GM12878 (cell line): ENCODE measurements around the gene TRPC3. TPM values are rescaled to one million over a fixed set of nuclear protein-coding genes. Genes with fewer than 3 reads are reported as not detected.

Source experiments
- ATAC-seq: fragments of 200-7000 bp; cut with Tn5 transposase; 3 replicates; pipeline ENCODE4 v1.9.1; 2020; ENCODE audit warnings: mild to moderate bottlenecking, moderate library complexity
- BruUV-seq: library from RNA; stranded (reverse); fragments of 400-500 nt; replicated peaks from 2 replicates; lab custom pipeline; 2021; lab: Mats Ljungman, UMichigan
- CTCF ChIA-PET: fragments of 300-600 bp; sonication (Branson Sonifier 250); formaldehyde crosslinking; extraction: SDS; loops from one replicate; lab custom pipeline; 2021; ENCODE audit warnings: inconsistent platforms; lab: Yijun Ruan, JAX
- POLR2A ChIA-PET: fragments of 350-600 bp; formaldehyde crosslinking; extraction: SDS; loops from one replicate; lab custom pipeline; 2021; ENCODE audit warnings: inconsistent platforms; lab: Charles Lee
- RAD21 ChIA-PET: fragments of 300-600 bp; sonication (Branson Sonifier 250); formaldehyde crosslinking; loops from one replicate; lab custom pipeline; 2023; ENCODE audit warnings: antibody characterized with exemption; ENCODE audit not compliant: unreplicated experiment; lab: Charles Lee
- SMC1A ChIA-PET: fragments of 300-600 bp; sonication (Branson Sonifier 250); formaldehyde crosslinking; loops from one replicate; lab custom pipeline; 2023; ENCODE audit not compliant: unreplicated experiment, uncharacterized antibody; lab: Charles Lee
- DNase-seq: peaks from one replicate; pipeline ENCODE4 v3.0.0-alpha.2; 2011; ENCODE audit warnings: low read depth, low spot score
- FAIRE-seq: peaks from 3 replicates; lab custom pipeline; 2011; peaks lifted over from hg19 to GRCh38; lab: Jason Lieb, UNC
- H2AFZ ChIP-seq: 2 replicates; pipeline ENCODE4 v1.6.0; 2011; ENCODE audit warnings: low read depth, low read length, control low read depth; ENCODE audit not compliant: control insufficient read depth
- H3K27ac ChIP-seq: 2 replicates; pipeline ENCODE4 v1.5.1; 2011; ENCODE audit warnings: control low read depth; ENCODE audit not compliant: control insufficient read depth, insufficient read depth
- H3K27me3 ChIP-seq, 2 experiments: replicated peaks in 1 of 2; 2 replicates each; pipeline versions ENCODE4 v1.6.0 to v1.6.1; 2011; ENCODE audit warnings: low read length in 1 of 2; ENCODE audit not compliant: control insufficient read depth in 2 of 2, insufficient read depth in 2 of 2
- H3K36me3 ChIP-seq, 2 experiments: 2 replicates each; pipeline ENCODE4 v1.5.1; 2011; ENCODE audit warnings: low read length in 1 of 2; ENCODE audit not compliant: control insufficient read depth in 2 of 2, insufficient read depth in 2 of 2
- H3K4me1 ChIP-seq: 2 replicates; pipeline ENCODE4 v1.6.1; 2011; ENCODE audit warnings: mild to moderate bottlenecking, low read length, moderate library complexity, mixed read lengths; ENCODE audit not compliant: control insufficient read depth, insufficient read depth
- H3K4me2 ChIP-seq: 2 replicates; pipeline ENCODE4 v1.6.0; 2011; ENCODE audit warnings: control low read depth; ENCODE audit not compliant: control insufficient read depth, insufficient read depth
- H3K4me3 ChIP-seq: fragments of 200-600 bp; sonication (generic); 2 replicates; pipeline ENCODE4 v1.5.1; 2016
- H3K79me2 ChIP-seq: 2 replicates; pipeline ENCODE4 v1.6.0; 2011; ENCODE audit warnings: low read length; ENCODE audit not compliant: control insufficient read depth, insufficient read depth
- H3K9ac ChIP-seq: 2 replicates; pipeline ENCODE4 v1.8.0; 2011; ENCODE audit warnings: low read length, control low read depth, mixed read lengths; ENCODE audit not compliant: control insufficient read depth, insufficient read depth
- H3K9me3 ChIP-seq: replicated peaks from 3 replicates; pipeline ENCODE4 v1.5.1; 2011; ENCODE audit warnings: mild to moderate bottlenecking, low read length; ENCODE audit not compliant: control insufficient read depth, insufficient read depth
- H4K20me1 ChIP-seq: 2 replicates; pipeline ENCODE4 v1.6.0; 2011; ENCODE audit not compliant: control insufficient read depth, insufficient read depth
- CUX1 ChIP-seq: IDR thresholded peaks from 2 replicates; pipeline ENCODE4 v1.6.1; 2012; ENCODE audit warnings: improper control_type of control experiment, low read depth, low read length; ENCODE audit not compliant: insufficient replicate concordance
- FOXM1 ChIP-seq: IDR thresholded peaks from 2 replicates; pipeline ENCODE4 v1.6.1; 2012; ENCODE audit warnings: low read depth, mild to moderate bottlenecking, inconsistent platforms, low read length, moderate library complexity
- KDM1A ChIP-seq: fragments of 200-600 bp; sonication (generic); IDR thresholded peaks from 2 replicates; pipeline ENCODE4 v1.6.1; 2016; ENCODE audit warnings: borderline replicate concordance
- RCOR1 ChIP-seq: conservative IDR thresholded peaks from 2 replicates; pipeline ENCODE4 v1.6.1; 2012; ENCODE audit warnings: low read depth, low read length, improper control_type of control experiment
- RELA ChIP-seq: fragments of 450-650 bp; IDR thresholded peaks from 2 replicates; pipeline ENCODE4 v1.8.0; 2014; ENCODE audit warnings: borderline replicate concordance; ENCODE audit not compliant: partially characterized antibody
- SIX5 ChIP-seq: IDR thresholded peaks from 2 replicates; pipeline ENCODE4 v1.6.1; 2011; ENCODE audit warnings: mild to moderate bottlenecking, low read depth, low read length, moderate library complexity; ENCODE audit not compliant: severe bottlenecking
- SREBF2 ChIP-seq: IDR thresholded peaks from 2 replicates; pipeline ENCODE4 v1.6.1; 2012; ENCODE audit warnings: mild to moderate bottlenecking, low read length
- STAT3 ChIP-seq: IDR thresholded peaks from 2 replicates; pipeline ENCODE4 v1.6.1; 2011; ENCODE audit warnings: low read depth, low read length, improper control_type of control experiment
- TAF1 ChIP-seq: IDR thresholded peaks from 2 replicates; pipeline ENCODE4 v1.6.1; 2011; ENCODE audit warnings: mild to moderate bottlenecking, low read depth, low read length, borderline replicate concordance
- TBL1XR1 ChIP-seq: IDR thresholded peaks from 2 replicates; pipeline ENCODE4 v1.6.1; 2012; ENCODE audit warnings: low read depth, low read length, improper control_type of control experiment
- ZBTB4 ChIP-seq: fragments of 450-650 bp; formaldehyde crosslinking; IDR thresholded peaks from 2 replicates; pipeline ENCODE4 v1.4.0; 2022; ENCODE audit warnings: mild to moderate bottlenecking, moderate library complexity
- ZNF622 ChIP-seq: fragments of 450-650 bp; IDR thresholded peaks from 2 replicates; pipeline ENCODE4 v1.6.1; 2017; ENCODE audit warnings: mild to moderate bottlenecking, inconsistent platforms
- WGBS: methylation state at CpG from one replicate; pipeline ENCODE4 v1.1.6; 2016; ENCODE audit warnings: low lambda C conversion rate; ENCODE audit not compliant: insufficient replicate concordance, insufficient coverage; ENCODE audit errors: missing lambda C conversion rate; 5-methylcytosine and 5-hydroxymethylcytosine counted together
- in situ Hi-C: fragments of 300-500 bp; cut with MboI; formaldehyde crosslinking; loops from 9 replicates; pipeline ENCODE4 v1.14.3; 2018; ENCODE audit warnings: mixed read lengths
- intact Hi-C: fragments of 100-400 bp; cut with micrococcal nuclease; formaldehyde crosslinking; loops from one replicate; pipeline ENCODE4 v1.14.2; 2022; ENCODE audit not compliant: unreplicated experiment
- polyA plus RNA-seq, 11 experiments: library from polyadenylated mRNA; depleted of rRNA in 4 of 11; unstranded in 6 of 11; stranded (reverse) in 5 of 11; fragments of >200 nt; fragmentation: Nextera tagmentation in 4 of 11; fragmentation: Illumina TruSeq in 1 of 11; extraction: Ambion mirVana in 4 of 11; extraction: Trizol in 1 of 11; gene quantifications; 1 replicate in 1 of 11; 2 replicates in 10 of 11; pipeline versions ENCODE4 v1.2.1 to v1.2.3, GENCODE V29; 2011 to 2016; ENCODE audit warnings: inconsistent platforms in 2 of 11, missing spikeins in 2 of 11, low read depth in 1 of 11
- total RNA-seq, 4 experiments: library from RNA; depleted of rRNA in 3 of 4; stranded (reverse); fragments of >200 nt in 3 of 4; fragmentation: Illumina TruSeq in 1 of 4; extraction: Trizol in 1 of 4; gene quantifications; 2 replicates each; pipeline versions ENCODE4 v1.2.1 to v1.2.3, GENCODE V29; 2013 to 2021

Gene TRPC3
- total and polyA plus RNA-seq, 10 of the 15 experiments (the other 5 are each of a cell fraction or from before 2014, with no cell fraction given), result not detected

GRCh38 chr4:121932212-121932974, 19.5 kb downstream of the TRPC3 start (continued):
- TF ChIP-seq CUX1 (no peak), RELA (no peak), TBL1XR1 (no peak), SIX5 (no peak)

- FAIRE-seq (no peak), DNase-seq (no peak), ATAC-seq (no peak)
- no TSS peak for BruUV-seq
- 29% methylated on average over 2 of the region's 2 CpGs for WGBS
- no peaks in the 10 kb centered on the region for H3K9me3 ChIP-seq
- H3K36me3 ChIP-seq, result no peaks in the 10 kb centered on the region
- ChIA-PET RAD21 (no interaction called here), SMC1A (interaction anchor here (0.7 kb wide), 1 partner anchor 249 kb away, joined by 3 read pairs; no protein-coding TSS in a partner anchor), POLR2A (no interaction called here), CTCF (interaction anchor here (0.5 to 1.2 kb wide), 4 partner anchors 12 to 226 kb away, joined by 3 read pairs; no protein-coding TSS in a partner anchor)
- intact Hi-C loops, result no loop called here
- no peak overlapping the region for H3K4me2 ChIP-seq
- no peaks in the 10 kb centered on the region for H3K79me2 ChIP-seq
- H3K27me3 ChIP-seq, result peaks cover 0 to 3% of the 10 kb centered on the region in 2 experiments; a peak in 1 of 4 replicates
- H3K27ac ChIP-seq, result no peak overlapping the region
- no peak overlapping the region for H3K4me3 ChIP-seq
- no peak overlapping the region for H2AFZ ChIP-seq
- no peak overlapping the region for H3K9ac ChIP-seq
- H3K4me1 ChIP-seq, result no peaks in the 10 kb centered on the region
- in situ Hi-C loops, result no loop called here
- H4K20me1 ChIP-seq, result no peaks in the 10 kb centered on the region
- TF ChIP-seq TAF1 (no peak), KDM1A (no peak), ZNF622 (no peak), FOXM1 (no peak), SREBF2 (no peak), STAT3 (no peak), ZBTB4 (no peak), RCOR1 (no peak)
Measured at GRCh38 chr4:121930304-121930703, 21.6 kb downstream of the TRPC3 start.
